Gastroesophageal sphincter (tissue), 4 donors: ENCODE results near the gene ARFGAP1. TPM values are rescaled to one million over a fixed set of nuclear protein-coding genes. Genes with fewer than 3 reads are reported as not detected.

ENCODE experiments used
- ATAC-seq: fragments of 150-250 bp; one replicate; pipeline ENCODE4 v1.9.1; 2016; ENCODE audit warnings: mild to moderate bottlenecking, moderate library complexity
- H3K27ac ChIP-seq, 4 donors: fragments of 200-600 bp; sonication (generic) in 3 of 4; 1 replicate in 3 of 4; 2 replicates in 1 of 4; pipeline ENCODE4 v1.5.1; 2016 to 2019
- H3K27me3 ChIP-seq: fragments of 200-600 bp; sonication (generic); one replicate; pipeline ENCODE4 v1.5.1; 2019
- H3K36me3 ChIP-seq, 2 donors: fragments of 200-600 bp; sonication (generic); one replicate each; pipeline ENCODE4 v1.5.1; 2019; ENCODE audit warnings: control low read depth in 1 of 2
- H3K4me1 ChIP-seq, 3 donors: fragments of 200-600 bp; sonication (generic); 1 replicate in 2 of 3; 2 replicates in 1 of 3; pipeline ENCODE4 v1.5.1; 2016 to 2019; ENCODE audit warnings: control low read depth in 2 of 3
- H3K4me3 ChIP-seq, 2 donors: fragments of 200-600 bp; sonication (generic); one replicate each; pipeline ENCODE4 v1.5.1; 2019; ENCODE audit warnings: mild to moderate bottlenecking in 1 of 2, moderate library complexity in 1 of 2
- H3K9me3 ChIP-seq, 3 donors: fragments of 200-600 bp; sonication (generic); one replicate each; pipeline ENCODE4 v1.5.1; 2017 to 2019; ENCODE audit warnings: control low read depth in 2 of 3
- CTCF ChIP-seq, 4 experiments: fragments of 200-600 bp in 2 of 4; fragments of 450-650 bp in 2 of 4; sonication (generic) in 1 of 4; IDR thresholded peaks; one replicate each; pipeline ENCODE4 v1.5.1; 2017 to 2019; ENCODE audit warnings: antibody characterized with exemption in 4 of 4, mild to moderate bottlenecking in 2 of 4, moderate library complexity in 2 of 4
- EP300 ChIP-seq: sonication (generic); formaldehyde crosslinking; IDR thresholded peaks from one replicate; pipeline ENCODE4 v1.6.1; 2017; ENCODE audit warnings: antibody characterized with exemption, mild to moderate bottlenecking
- POLR2A ChIP-seq, 2 donors: fragments of 450-650 bp; IDR thresholded peaks; one replicate each; pipeline ENCODE4 v1.6.1; 2017; ENCODE audit warnings: antibody characterized with exemption in 2 of 2, mild to moderate bottlenecking in 2 of 2, moderate library complexity in 1 of 2
- POLR2AphosphoS5 ChIP-seq: sonication (generic); formaldehyde crosslinking; IDR thresholded peaks from one replicate; pipeline ENCODE4 v1.6.1; 2017; ENCODE audit warnings: antibody characterized with exemption
- WGBS, 2 donors: methylation state at CpG; one replicate each; pipeline ENCODE4 v1.1.5; 2018; ENCODE audit warnings: low coverage in 1 of 2; 5-methylcytosine and 5-hydroxymethylcytosine counted together
- total RNA-seq, 4 donors: library from RNA; depleted of rRNA; stranded (reverse); fragments of >200 nt; gene quantifications; one replicate each; pipeline ENCODE4 v1.1.0, GENCODE V29; 2016

Gene ARFGAP1
- 10 to 100 TPM; 35.0 to 50.1 (median 45.2) TPM for total RNA-seq

DNA sequence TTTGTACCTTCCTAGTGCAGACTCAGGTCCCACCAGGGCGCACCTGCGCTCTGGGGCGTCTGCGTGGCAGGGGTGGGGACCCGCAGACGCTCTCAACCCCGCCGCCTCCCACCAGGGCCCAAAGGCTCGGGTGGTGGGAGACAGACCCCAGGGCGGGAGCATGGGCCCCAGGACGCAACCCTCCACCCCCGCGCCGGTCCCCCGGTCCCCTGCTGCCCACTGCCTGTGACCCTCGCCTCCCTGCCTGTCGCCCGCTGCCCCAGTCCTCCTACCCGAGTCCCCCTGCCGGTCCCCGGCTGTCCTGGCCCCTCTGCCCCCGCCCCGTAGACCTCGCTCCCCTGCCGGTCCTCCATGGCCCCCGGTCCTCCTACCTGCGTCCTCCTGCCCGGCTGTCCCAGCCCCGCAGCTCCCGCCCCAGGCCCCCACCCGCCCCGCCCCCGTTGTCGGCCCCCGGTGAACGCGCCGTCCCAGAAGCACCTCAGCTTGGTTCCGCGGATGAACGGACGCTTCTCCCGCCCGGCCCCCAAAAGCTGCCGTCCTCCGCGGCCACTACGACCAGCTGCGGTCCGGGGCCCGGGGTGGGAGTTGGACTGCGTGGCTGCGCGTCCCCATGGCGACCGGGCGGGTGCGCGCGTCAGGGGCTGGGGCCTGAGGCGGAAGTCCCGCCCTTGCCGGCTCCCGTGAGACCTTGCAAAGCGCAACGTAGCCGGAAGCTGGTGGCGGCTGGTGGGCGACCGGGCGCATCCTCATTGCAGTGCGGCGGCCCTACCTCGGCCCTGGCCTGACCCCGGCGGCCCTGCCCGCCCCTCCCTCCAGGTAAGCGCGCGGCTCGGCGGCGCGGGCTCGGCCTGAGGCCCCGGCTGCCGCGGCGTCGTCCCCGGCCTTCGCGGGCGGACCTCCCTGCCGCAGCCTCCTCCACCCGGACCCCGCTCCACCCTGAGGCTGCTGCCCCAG is at the start of gene ARFGAP1:
Gene ARFGAP1, plus strand, starts transcription at position 709 of the 954 bp plus-strand sequence. CDS start 2,768 bp downstream, outside the sequence.
- no CpG with 5 or more reads among the region's 97 CpGs for WGBS, 2 donors
- ATAC-seq = peak; percentile 98

DNA sequence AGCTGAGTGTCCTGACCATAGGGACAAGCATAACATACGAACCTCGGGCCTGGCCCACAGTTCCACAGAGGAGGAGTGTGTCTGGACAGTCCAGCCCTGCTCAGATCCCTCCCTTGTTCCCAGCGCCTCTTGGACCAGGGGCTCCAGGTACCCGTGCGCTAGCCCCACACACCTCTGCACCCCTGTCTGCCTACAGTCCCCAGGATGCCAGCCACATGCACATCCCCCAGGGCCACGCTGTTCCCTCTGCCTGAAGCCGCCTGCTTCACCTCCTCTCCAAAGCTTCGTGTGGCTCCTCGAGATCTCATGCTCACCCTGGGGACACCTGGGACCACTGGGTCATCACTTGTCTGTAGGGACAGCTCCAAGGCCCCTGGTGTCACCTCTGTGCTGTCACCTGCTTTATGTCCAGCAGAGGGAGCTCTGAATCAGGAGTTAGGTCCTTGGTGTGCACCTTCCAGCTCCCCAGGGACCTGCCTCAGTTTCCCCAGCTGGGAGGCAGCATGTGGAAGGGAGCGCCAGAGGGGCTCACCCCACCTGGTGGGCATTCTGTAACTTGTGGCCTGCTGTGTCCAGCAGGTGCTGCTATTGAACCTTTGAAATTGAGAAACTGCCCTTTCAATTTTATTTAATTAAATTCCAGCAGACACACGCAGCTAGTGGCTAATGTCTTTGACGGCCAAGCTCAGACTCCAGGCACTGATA is 49.3 kb upstream of the ARFGAP1 start:
- Histone ChIP-seq H3K27ac (no peak overlapping the region), H3K36me3 (no peaks in the 10 kb centered on the region), H3K27me3 (peaks cover 22% of the 10 kb centered on the region), H3K9me3 (no peaks in the 10 kb centered on the region), H3K4me3 (no peak overlapping the region), H3K4me1 (peaks cover 0 to 13% (median 6%) of the 10 kb centered on the region in 3 donors)
- 23 to 36% methylated on average over 3 of the region's 12 CpGs for WGBS, 2 donors
- ATAC-seq = no peak
- TF ChIP-seq POLR2AphosphoS5 (no peak), CTCF (IDR thresholded peaks at IDR 0.05) (peak in 3 of 4 experiments; percentile 29 to 59 (median 41)), EP300 (no peak)

More for the DNA sequence above, at the start of gene ARFGAP1:
- TF ChIP-seq POLR2A (IDR thresholded peaks at IDR 0.05) (peak; percentile 74 to 80), EP300 (no peak), POLR2AphosphoS5 (peak; percentile 74)
- H3K27ac ChIP-seq = peak within 1 kb of the TSS; percentile 40 to 85 (median 82)
- H3K9me3 ChIP-seq = no peaks in the 10 kb centered on the region
- peaks cover 0 to 20% of the 10 kb centered on the region in 2 donors for H3K36me3 ChIP-seq
- peak within 1 kb of the TSS; percentile 97 to 100 for H3K4me3 ChIP-seq
- peaks cover 0 to 41% (median 22%) of the 10 kb centered on the region in 3 donors for H3K4me1 ChIP-seq
- H3K27me3 ChIP-seq = peaks cover 6% of the 10 kb centered on the region

DNA sequence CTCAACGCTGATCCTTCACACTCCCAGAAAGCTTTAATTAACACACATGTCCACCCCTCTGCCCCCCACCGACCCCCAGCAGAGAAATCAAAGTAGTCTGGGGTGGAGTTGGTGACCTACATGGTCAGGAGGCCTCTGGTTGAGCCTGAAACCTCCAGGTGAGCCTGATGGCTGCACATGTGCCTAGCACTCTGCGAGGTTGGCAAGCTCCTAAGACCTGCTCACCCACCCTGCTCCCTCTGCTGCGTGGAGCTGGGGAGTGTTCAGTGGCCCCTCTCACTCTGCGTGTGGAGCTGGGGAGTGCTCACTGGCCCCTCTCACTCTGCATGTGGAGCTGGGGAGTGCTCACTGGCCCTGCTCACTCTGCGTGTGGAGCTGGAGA is 48.8 kb upstream of the ARFGAP1 start:
- H3K36me3 ChIP-seq = no peaks in the 10 kb centered on the region
- H3K27me3 ChIP-seq = peaks cover 23% of the 10 kb centered on the region
- 13 to 60% methylated on average over 1 of the region's 6 CpGs for WGBS, 2 donors
- no peak overlapping the region for H3K27ac ChIP-seq
- no peak for ATAC-seq
- H3K9me3 ChIP-seq = no peaks in the 10 kb centered on the region
- TF ChIP-seq POLR2A (IDR thresholded peaks at IDR 0.05) = no peak
- H3K4me3 ChIP-seq = no peak overlapping the region
- H3K4me1 ChIP-seq = peaks cover 0 to 13% (median 6%) of the 10 kb centered on the region in 3 donors

- ATAC-seq = peak; percentile 56
- H3K4me3 ChIP-seq = no peak overlapping the region
- peaks cover 24% of the 10 kb centered on the region for H3K27me3 ChIP-seq
- H3K27ac ChIP-seq = no peak overlapping the region
- WGBS, 2 donors = no CpG with 5 or more reads among the region's 16 CpGs
- H3K4me1 ChIP-seq = peaks cover 0 to 13% (median 6%) of the 10 kb centered on the region in 3 donors
- no peaks in the 10 kb centered on the region for H3K9me3 ChIP-seq
- TF ChIP-seq CTCF (IDR thresholded peaks at IDR 0.05) (peak in 2 of 4 experiments; percentile 18 to 44), POLR2AphosphoS5 (peak; percentile 14), EP300 (no peak), POLR2A (IDR thresholded peaks at IDR 0.05) (no peak)
- H3K36me3 ChIP-seq = no peaks in the 10 kb centered on the region
These were observed 48.1 kb upstream of the ARFGAP1 start for GRCh38 chr20:63224412-63225081.

- H3K4me1 ChIP-seq = peaks cover 0 to 13% (median 6%) of the 10 kb centered on the region in 3 donors
- H3K36me3 ChIP-seq = no peaks in the 10 kb centered on the region
- no peaks in the 10 kb centered on the region for H3K9me3 ChIP-seq
- no peak overlapping the region for H3K27ac ChIP-seq
- H3K4me3 ChIP-seq = no peak overlapping the region
- WGBS, 2 donors = 23 to 44% methylated on average over 6 to 7 of the region's 7 CpGs
- no peak for ATAC-seq
- peaks cover 20% of the 10 kb centered on the region for H3K27me3 ChIP-seq
- TF ChIP-seq EP300 (no peak), CTCF (IDR thresholded peaks at IDR 0.05) (no peak), POLR2A (IDR thresholded peaks at IDR 0.05) (no peak), POLR2AphosphoS5 (no peak)
These were observed 47.5 kb upstream of the ARFGAP1 start for GRCh38 chr20:63225082-63225454.
